ENCODE results near the gene KLHL17.

DNA sequence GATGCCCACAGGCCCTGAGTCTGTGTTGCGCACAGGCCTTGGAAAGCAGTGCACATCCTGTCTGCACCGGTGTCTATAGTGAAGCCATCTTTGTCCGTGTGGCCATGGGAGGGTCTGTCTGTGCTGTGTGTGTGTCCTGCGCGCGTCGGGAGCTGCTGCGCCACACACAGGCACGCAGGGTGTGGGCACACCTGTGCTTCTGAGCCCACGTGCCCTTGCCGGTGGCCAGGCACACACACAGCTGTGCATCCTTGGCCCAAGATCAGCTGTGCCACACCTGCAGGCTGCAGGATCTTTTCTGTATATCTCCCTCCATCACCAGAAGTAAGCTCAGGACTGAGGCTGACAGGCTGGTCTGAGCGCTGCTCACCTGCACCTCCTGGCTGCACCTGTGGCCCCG, 39.9 kb upstream of the KLHL17 start:
- TF ChIP-seq YY1 (IDR thresholded peaks at IDR 0.05; ENCODE audit: low read depth) (no peak), TAF1 (IDR thresholded peaks at IDR 0.05; ENCODE audit: low read depth) (no peak), EP300 (IDR thresholded peaks at IDR 0.05; ENCODE audit: borderline replicate concordance) (no peak), NFIC (IDR thresholded peaks at IDR 0.05) (no peak), CREB1 (IDR thresholded peaks at IDR 0.05; ENCODE audit: low read depth) (no peak), MAX (IDR thresholded peaks at IDR 0.05) (no peak), RAD21 (IDR thresholded peaks at IDR 0.05; ENCODE audit: low read depth) (no peak)
- TF ChIP-seq, protein P1, sequence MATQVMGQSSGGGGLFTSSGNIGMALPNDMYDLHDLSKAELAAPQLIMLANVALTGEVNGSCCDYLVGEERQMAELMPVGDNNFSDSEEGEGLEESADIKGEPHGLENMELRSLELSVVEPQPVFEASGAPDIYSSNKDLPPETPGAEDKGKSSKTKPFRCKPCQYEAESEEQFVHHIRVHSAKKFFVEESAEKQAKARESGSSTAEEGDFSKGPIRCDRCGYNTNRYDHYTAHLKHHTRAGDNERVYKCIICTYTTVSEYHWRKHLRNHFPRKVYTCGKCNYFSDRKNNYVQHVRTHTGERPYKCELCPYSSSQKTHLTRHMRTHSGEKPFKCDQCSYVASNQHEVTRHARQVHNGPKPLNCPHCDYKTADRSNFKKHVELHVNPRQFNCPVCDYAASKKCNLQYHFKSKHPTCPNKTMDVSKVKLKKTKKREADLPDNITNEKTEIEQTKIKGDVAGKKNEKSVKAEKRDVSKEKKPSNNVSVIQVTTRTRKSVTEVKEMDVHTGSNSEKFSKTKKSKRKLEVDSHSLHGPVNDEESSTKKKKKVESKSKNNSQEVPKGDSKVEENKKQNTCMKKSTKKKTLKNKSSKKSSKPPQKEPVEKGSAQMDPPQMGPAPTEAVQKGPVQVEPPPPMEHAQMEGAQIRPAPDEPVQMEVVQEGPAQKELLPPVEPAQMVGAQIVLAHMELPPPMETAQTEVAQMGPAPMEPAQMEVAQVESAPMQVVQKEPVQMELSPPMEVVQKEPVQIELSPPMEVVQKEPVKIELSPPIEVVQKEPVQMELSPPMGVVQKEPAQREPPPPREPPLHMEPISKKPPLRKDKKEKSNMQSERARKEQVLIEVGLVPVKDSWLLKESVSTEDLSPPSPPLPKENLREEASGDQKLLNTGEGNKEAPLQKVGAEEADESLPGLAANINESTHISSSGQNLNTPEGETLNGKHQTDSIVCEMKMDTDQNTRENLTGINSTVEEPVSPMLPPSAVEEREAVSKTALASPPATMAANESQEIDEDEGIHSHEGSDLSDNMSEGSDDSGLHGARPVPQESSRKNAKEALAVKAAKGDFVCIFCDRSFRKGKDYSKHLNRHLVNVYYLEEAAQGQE (IDR thresholded peaks at IDR 0.05; ENCODE audit: low read depth) = no peak

Measured in Ishikawa (cell line).